Breast epithelium (tissue), 3 donors: Measurements from ENCODE around the gene SAXO1.
"Not testable (repeated sequence)": the region's sequence is repeated elsewhere in the genome, so short reads cannot be mapped to it uniquely, and the experiment has no call there.

Source experiments
- POLR2A ChIP-seq: fragments of 450-650 bp; IDR thresholded peaks from one replicate; pipeline ENCODE4 v1.6.1; 2016; ENCODE audit warnings: antibody characterized with exemption, mild to moderate bottlenecking, moderate library complexity
- TF ChIP-seq, protein P1 (sequence below), 3 donors: fragments of 450-650 bp; IDR thresholded peaks; one replicate each; pipeline ENCODE4 v1.5.1; 2016 to 2017; ENCODE audit warnings: antibody characterized with exemption in 3 of 3, mild to moderate bottlenecking in 3 of 3, moderate library complexity in 3 of 3

DNA sequence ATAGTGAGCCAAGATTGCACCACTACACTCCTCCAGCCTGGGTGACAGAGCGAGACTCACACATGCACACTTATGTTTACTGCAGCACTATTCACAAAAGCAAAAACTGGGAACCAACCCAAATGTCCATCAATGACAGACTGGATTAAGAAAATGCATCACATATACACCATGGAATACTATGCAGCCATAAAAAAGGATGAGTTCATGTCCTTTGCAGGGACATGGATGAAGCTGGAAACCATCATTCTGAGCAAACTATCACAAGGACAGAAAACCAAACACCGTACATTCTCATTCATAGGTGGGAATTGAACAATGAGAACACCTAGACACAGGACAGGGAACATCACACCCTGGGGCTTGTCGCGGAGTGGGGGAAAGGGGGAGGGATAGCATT lies 41.8 kb downstream of the SAXO1 start:
- TF ChIP-seq POLR2A, result not testable (repeated sequence)
- TF ChIP-seq, protein P1, sequence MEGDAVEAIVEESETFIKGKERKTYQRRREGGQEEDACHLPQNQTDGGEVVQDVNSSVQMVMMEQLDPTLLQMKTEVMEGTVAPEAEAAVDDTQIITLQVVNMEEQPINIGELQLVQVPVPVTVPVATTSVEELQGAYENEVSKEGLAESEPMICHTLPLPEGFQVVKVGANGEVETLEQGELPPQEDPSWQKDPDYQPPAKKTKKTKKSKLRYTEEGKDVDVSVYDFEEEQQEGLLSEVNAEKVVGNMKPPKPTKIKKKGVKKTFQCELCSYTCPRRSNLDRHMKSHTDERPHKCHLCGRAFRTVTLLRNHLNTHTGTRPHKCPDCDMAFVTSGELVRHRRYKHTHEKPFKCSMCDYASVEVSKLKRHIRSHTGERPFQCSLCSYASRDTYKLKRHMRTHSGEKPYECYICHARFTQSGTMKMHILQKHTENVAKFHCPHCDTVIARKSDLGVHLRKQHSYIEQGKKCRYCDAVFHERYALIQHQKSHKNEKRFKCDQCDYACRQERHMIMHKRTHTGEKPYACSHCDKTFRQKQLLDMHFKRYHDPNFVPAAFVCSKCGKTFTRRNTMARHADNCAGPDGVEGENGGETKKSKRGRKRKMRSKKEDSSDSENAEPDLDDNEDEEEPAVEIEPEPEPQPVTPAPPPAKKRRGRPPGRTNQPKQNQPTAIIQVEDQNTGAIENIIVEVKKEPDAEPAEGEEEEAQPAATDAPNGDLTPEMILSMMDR (IDR thresholded peaks at IDR 0.05), result not testable (repeated sequence)
